ENCODE measurements around the gene LRRC75A. TPM values are rescaled to one million over a fixed set of nuclear protein-coding genes. Genes with fewer than 3 reads are reported as not detected.

Gene LRRC75A
- total and polyA plus RNA-seq, 7 donors, result 0.20 to 0.69 (median 0.30) TPM

GRCh38 chr17:16488186-16488967 lies 3.6 kb downstream of the LRRC75A start:
- no peak overlapping the region for H3K4me3 ChIP-seq
- ATAC-seq (no peak), DNase-seq (no peak)
- intact Hi-C loops (cut with DNase I), result no loop called here
- 38 to 53% (median 49%) methylated on average over 8 of the region's 8 CpGs for WGBS, 3 donors
- no peak overlapping the region for H3K27ac ChIP-seq
- H3K36me3 ChIP-seq (ENCODE audit: insufficient read depth in 1 of 2, low read depth in 1 of 2), result no peaks in the 10 kb centered on the region
- peaks cover 19% of the 10 kb centered on the region for H3K4me1 ChIP-seq
- peaks cover 0 to 7% (median 0%) of the 10 kb centered on the region in 3 donors for H3K27me3 ChIP-seq (ENCODE audit: insufficient read depth in 3 of 3, low read length in 2 of 3)
- TF ChIP-seq, protein P1, sequence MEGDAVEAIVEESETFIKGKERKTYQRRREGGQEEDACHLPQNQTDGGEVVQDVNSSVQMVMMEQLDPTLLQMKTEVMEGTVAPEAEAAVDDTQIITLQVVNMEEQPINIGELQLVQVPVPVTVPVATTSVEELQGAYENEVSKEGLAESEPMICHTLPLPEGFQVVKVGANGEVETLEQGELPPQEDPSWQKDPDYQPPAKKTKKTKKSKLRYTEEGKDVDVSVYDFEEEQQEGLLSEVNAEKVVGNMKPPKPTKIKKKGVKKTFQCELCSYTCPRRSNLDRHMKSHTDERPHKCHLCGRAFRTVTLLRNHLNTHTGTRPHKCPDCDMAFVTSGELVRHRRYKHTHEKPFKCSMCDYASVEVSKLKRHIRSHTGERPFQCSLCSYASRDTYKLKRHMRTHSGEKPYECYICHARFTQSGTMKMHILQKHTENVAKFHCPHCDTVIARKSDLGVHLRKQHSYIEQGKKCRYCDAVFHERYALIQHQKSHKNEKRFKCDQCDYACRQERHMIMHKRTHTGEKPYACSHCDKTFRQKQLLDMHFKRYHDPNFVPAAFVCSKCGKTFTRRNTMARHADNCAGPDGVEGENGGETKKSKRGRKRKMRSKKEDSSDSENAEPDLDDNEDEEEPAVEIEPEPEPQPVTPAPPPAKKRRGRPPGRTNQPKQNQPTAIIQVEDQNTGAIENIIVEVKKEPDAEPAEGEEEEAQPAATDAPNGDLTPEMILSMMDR (IDR thresholded peaks at IDR 0.05), result no peak
- H3K9me3 ChIP-seq, result no peaks in the 10 kb centered on the region

DNA sequence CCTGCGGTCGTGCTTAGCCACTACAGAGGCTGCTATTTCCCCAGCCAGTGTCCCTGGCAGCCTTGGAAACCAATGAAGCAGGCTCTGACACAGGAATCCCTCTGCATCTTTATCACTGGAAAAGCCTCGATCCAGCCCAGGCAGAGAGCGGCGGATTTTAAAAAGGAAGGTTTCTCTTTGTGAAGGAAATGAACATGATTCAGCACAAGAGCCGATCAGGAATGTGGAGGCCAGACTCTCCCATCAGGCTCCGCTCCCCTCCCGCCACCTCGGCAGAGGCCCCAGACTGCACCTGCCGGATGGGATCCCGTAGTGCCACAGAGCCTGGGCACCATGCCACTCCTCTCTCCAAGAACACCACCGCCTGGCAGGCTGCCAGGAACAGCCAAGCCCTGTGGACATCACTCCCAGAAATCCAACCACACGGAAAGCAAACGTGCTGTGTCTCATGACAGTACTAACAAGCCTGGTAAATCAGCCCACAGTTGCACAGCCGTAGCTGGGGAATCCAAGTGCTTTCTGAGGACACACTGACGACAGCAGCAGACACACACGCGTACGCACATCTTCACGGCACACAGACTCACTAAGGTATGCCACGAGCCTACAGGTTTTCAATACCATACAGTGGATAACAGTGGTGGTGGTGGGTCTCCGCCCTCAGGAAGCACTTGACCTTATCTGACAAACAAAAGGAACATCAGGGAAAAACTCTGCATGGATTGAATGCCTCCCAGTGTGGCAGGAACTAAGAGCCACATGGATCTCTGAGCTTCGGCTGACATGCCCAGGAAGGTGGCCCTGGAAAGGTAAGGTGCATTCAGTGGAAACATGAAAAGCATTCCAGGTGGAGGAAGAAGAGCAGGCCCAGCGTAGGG lies 5.4 kb downstream of the LRRC75A start:
- H3K27me3 ChIP-seq (ENCODE audit: insufficient read depth in 3 of 3, low read length in 2 of 3), result peaks cover 0 to 7% (median 0%) of the 10 kb centered on the region in 3 donors
- 17 to 22% (median 20%) methylated on average over 24 of the region's 24 CpGs for WGBS, 3 donors
- H3K36me3 ChIP-seq (ENCODE audit: insufficient read depth in 1 of 2, low read depth in 1 of 2), result no peaks in the 10 kb centered on the region
- TF ChIP-seq, protein P1 (IDR thresholded peaks at IDR 0.05), result no peak
- H3K4me3 ChIP-seq, result peak overlapping the region; percentile 37
- peak; percentile 87 to 93 for DNase-seq
- intact Hi-C loops (cut with DNase I), result no loop called here
- peaks cover 19% of the 10 kb centered on the region for H3K4me1 ChIP-seq
- ATAC-seq, result peak; percentile 87 to 94 (median 92)
- H3K9me3 ChIP-seq, result no peaks in the 10 kb centered on the region
- peak overlapping the region; percentile 70 for H3K27ac ChIP-seq

DNA sequence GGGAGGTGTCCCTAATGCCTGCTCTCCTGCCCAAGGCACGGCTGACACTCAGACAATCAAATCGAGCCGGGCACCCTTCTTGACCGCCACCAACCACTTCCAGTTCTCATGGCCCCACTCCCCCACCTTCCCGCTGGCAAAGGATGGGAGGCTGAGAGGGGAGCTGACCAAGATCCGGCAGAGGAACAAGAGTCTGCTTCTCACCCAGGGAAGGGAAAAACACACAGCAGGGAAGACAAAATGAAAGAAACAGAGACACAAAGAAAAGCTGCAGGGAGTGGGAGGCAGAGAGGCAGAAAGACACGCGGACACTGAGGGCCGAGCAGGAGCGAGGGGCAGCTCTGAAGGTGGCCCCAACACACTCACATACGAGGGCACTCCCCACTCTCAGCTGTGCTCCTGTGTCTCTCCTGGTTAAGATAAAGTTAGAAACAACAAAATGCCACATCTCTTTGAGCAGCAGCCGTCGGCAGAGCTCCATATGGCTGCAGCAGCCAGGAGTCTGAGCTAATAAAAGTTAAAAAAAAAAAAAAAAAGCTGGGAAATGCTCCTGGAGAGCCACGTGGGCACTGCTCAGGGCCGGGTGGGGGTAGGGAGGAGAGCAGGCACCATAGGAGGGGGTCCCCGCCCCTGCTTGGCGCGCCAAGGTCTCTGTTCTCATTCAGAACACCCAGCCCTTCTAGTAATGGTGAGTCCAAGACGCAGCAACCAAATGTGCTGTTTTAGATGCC lies 7.4 kb downstream of the LRRC75A start:
- TF ChIP-seq, protein P1 (IDR thresholded peaks at IDR 0.05), result no peak
- no peaks in the 10 kb centered on the region for H3K36me3 ChIP-seq (ENCODE audit: insufficient read depth in 1 of 2, low read depth in 1 of 2)
- WGBS, 3 donors, result 82 to 85% (median 83%) methylated on average over 19 of the region's 19 CpGs
- intact Hi-C loops (cut with DNase I), result no loop called here
- no peaks in the 10 kb centered on the region for H3K9me3 ChIP-seq
- H3K4me1 ChIP-seq, result peaks cover 15% of the 10 kb centered on the region
- no peaks in the 10 kb centered on the region for H3K27me3 ChIP-seq (ENCODE audit: insufficient read depth in 3 of 3, low read length in 2 of 3)
- H3K27ac ChIP-seq, result no peak overlapping the region
- ATAC-seq (no peak), DNase-seq (no peak)
- H3K4me3 ChIP-seq, result no peak overlapping the region

DNA sequence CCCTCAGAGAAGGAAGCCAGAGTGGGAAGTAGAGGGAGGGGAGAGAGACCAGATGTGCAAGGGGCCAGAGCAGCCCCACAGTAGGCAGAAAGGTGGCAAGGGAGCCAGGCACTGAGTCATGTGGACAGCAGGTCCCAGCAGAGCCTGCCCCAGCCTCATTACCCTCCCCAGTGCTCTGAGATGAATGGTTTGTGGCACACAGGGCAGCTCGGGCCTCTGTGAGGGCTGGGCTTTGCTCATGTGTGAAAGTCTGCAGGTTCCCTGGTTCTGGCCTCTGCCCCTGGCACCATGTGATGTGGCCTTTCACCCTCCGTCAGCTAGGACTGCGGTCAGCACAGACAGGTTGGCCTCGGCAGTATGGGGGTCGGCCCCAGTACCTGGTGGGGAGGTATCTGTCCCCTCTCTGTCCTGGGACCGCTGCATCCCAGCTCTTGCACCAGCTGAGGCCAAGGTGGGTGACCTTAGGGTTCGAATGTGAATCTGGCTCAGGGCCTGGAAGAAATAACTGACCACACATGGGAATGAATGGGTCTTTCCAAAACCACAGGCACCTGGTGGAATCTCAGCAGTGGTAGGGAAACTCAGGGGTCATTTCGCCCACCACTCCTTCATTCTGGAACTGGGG lies 8.9 kb downstream of the LRRC75A start:
- WGBS, 3 donors, result 90 to 92% (median 90%) methylated on average over 7 to 8 of the region's 8 CpGs
- no peak for ATAC-seq
- intact Hi-C loops (cut with DNase I), result no loop called here
- TF ChIP-seq, protein P1 (IDR thresholded peaks at IDR 0.05), result no peak
- H3K27me3 ChIP-seq (ENCODE audit: insufficient read depth in 3 of 3, low read length in 2 of 3), result no peaks in the 10 kb centered on the region
- H3K36me3 ChIP-seq (ENCODE audit: insufficient read depth in 1 of 2, low read depth in 1 of 2), result no peaks in the 10 kb centered on the region
- H3K4me1 ChIP-seq, result peaks cover 14% of the 10 kb centered on the region
- no peak overlapping the region for H3K27ac ChIP-seq
- H3K4me3 ChIP-seq, result no peak overlapping the region
- no peak for DNase-seq
- no peaks in the 10 kb centered on the region for H3K9me3 ChIP-seq

Measured in psoas muscle (tissue), 8 donors.